Measurements from ENCODE around the gene EXD3. TPM values are rescaled to one million over a fixed set of nuclear protein-coding genes. Genes with fewer than 3 reads are reported as not detected.

EXD3 gene
- total RNA-seq, 1 donor = 7.3 TPM

- peak; percentile 41 for DNase-seq (ENCODE audit: low read depth)
- TF ChIP-seq CTCF (IDR thresholded peaks at IDR 0.05; ENCODE audit: insufficient read depth, low read depth, low read length) = peak; percentile 40
- peak overlapping the region; percentile 18 for H3K4me3 ChIP-seq (ENCODE audit: low read depth, low read length)
Measured at GRCh38 chr9:137280474-137281344, 142.3 kb downstream of the EXD3 start.

- no peak overlapping the region for H3K4me3 ChIP-seq (ENCODE audit: low read depth, low read length)
- DNase-seq (ENCODE audit: low read depth) = no peak
- no peak for TF ChIP-seq CTCF (IDR thresholded peaks at IDR 0.05; ENCODE audit: insufficient read depth, low read depth, low read length)
Measured at GRCh38 chr9:137279741-137280473, 143.1 kb downstream of the EXD3 start.

- no peak for TF ChIP-seq CTCF (IDR thresholded peaks at IDR 0.05; ENCODE audit: insufficient read depth, low read depth, low read length)
- peak overlapping the region; percentile 78 for H3K4me3 ChIP-seq (ENCODE audit: low read depth, low read length)
- no peak for DNase-seq (ENCODE audit: low read depth)
Measured at GRCh38 chr9:137278721-137279711, 143.9 kb downstream of the EXD3 start.

GRCh38 chr9:137278061-137278701, 144.8 kb downstream of the EXD3 start:
- peak overlapping the region; percentile 78 for H3K4me3 ChIP-seq (ENCODE audit: low read depth, low read length)
- DNase-seq (ENCODE audit: low read depth) = peak; percentile 42
- TF ChIP-seq CTCF (IDR thresholded peaks at IDR 0.05; ENCODE audit: insufficient read depth, low read depth, low read length) = no peak

GRCh38 chr9:137277329-137278041, 145.5 kb downstream of the EXD3 start, which contains the start of gene TOR4A:
TOR4A (plus strand) TSS chr9:137277726; CDS start chr9:137278690, 964 bp downstream.
- peak; percentile 92 for DNase-seq (ENCODE audit: low read depth)
- peak; percentile 36 for TF ChIP-seq CTCF (IDR thresholded peaks at IDR 0.05; ENCODE audit: insufficient read depth, low read depth, low read length)
- peak within 1 kb of the TSS; percentile 78 for H3K4me3 ChIP-seq (ENCODE audit: low read depth, low read length)
